Neural cell (in vitro differentiated cells): ENCODE data around the gene SMPDL3A. TPM values are rescaled to one million over a fixed set of nuclear protein-coding genes. Genes with fewer than 3 reads are reported as not detected.
"Not testable (repeated sequence)": the region's sequence is repeated elsewhere in the genome, so short reads cannot be mapped to it uniquely, and the experiment has no call there.

Source experiments
- H2AFZ ChIP-seq: fragments of 200-600, 300-800 bp; sonication (generic), shearing (Covaris generic); 2 replicates; pipeline ENCODE4 v1.6.0; 2014; ENCODE audit warnings: low read depth, mild to moderate bottlenecking, antibody characterized with exemption, low read length, moderate library complexity
- H3F3A ChIP-seq: fragments of 200-600 bp; shearing (Covaris generic); 2 replicates; pipeline ENCODE4 v1.6.1; 2016; ENCODE audit warnings: mild to moderate bottlenecking, moderate library complexity, mixed read lengths, antibody characterized with exemption, low read length; ENCODE audit not compliant: insufficient read depth, poor library complexity, severe bottlenecking
- H3K27ac ChIP-seq: fragments of 200-600, 300-800 bp; sonication (generic), shearing (Covaris generic); 2 replicates; pipeline ENCODE4 v1.5.1; 2014; ENCODE audit warnings: mild to moderate bottlenecking, low read length, moderate library complexity
- H3K27me3 ChIP-seq: fragments of 300-800, 200-600 bp; sonication (generic), shearing (Covaris generic); 2 replicates; pipeline ENCODE4 v1.6.0; 2014; ENCODE audit warnings: mild to moderate bottlenecking, low read depth, low read length, moderate library complexity; ENCODE audit not compliant: insufficient read depth
- H3K36me3 ChIP-seq: fragments of 300-800, 200-600 bp; sonication (generic), shearing (Covaris generic); 2 replicates; pipeline ENCODE4 v1.5.1; 2014; ENCODE audit warnings: mild to moderate bottlenecking, antibody characterized with exemption, low read length, moderate library complexity; ENCODE audit not compliant: insufficient read depth
- H3K4me2 ChIP-seq: fragments of 300-800, 200-600 bp; sonication (generic), shearing (Covaris generic); 2 replicates; pipeline ENCODE4 v1.6.0; 2014; ENCODE audit warnings: mild to moderate bottlenecking, low read length
- H3K4me3 ChIP-seq: fragments of 300-800, 200-600 bp; sonication (generic), shearing (Covaris generic); 2 replicates; pipeline ENCODE4 v1.5.1; 2014; ENCODE audit warnings: mild to moderate bottlenecking, low read length, moderate library complexity
- H3K79me2 ChIP-seq: fragments of 200-600 bp; shearing (Covaris generic); replicated peaks from 2 replicates; pipeline ENCODE4 v1.6.0; 2014; ENCODE audit warnings: mild to moderate bottlenecking, low read length, moderate library complexity; ENCODE audit not compliant: insufficient read depth
- H3K9ac ChIP-seq: fragments of 300-800, 200-600 bp; sonication (generic), shearing (Covaris generic); 2 replicates; pipeline ENCODE4 v1.6.1; 2016; ENCODE audit warnings: mild to moderate bottlenecking, low read length, mixed read lengths
- H3K9me2 ChIP-seq: fragments of 200-600 bp; shearing (Covaris generic); 2 replicates; pipeline ENCODE4 v1.6.1; 2016; ENCODE audit warnings: mild to moderate bottlenecking, low read length, mixed read lengths; ENCODE audit not compliant: insufficient read depth
- H3K9me3 ChIP-seq: fragments of 200-600, 300-800 bp; sonication (generic), shearing (Covaris generic); 2 replicates; pipeline ENCODE4 v1.6.1; 2016; ENCODE audit warnings: mild to moderate bottlenecking, mixed run types, low read length, moderate library complexity, mixed read lengths
- H4K20me1 ChIP-seq: fragments of 200-600 bp; shearing (Covaris generic); 2 replicates; pipeline ENCODE4 v1.6.1; 2016; ENCODE audit warnings: mild to moderate bottlenecking, mixed run types; ENCODE audit not compliant: insufficient read depth
- EP300 ChIP-seq: fragments of 450-650 bp; conservative IDR thresholded peaks from 2 replicates; pipeline ENCODE4 v1.6.1; 2014; ENCODE audit warnings: antibody characterized with exemption, mild to moderate bottlenecking, moderate library complexity; ENCODE audit not compliant: poor library complexity, severe bottlenecking
- EZH2 ChIP-seq: fragments of 200-600, 300-800 bp; shearing (Covaris generic), sonication (generic); IDR thresholded peaks from 2 replicates; pipeline ENCODE4 v1.6.1; 2014; ENCODE audit warnings: antibody characterized with exemption, low read length, borderline replicate concordance, mild to moderate bottlenecking; ENCODE audit not compliant: insufficient read depth, poor library complexity, severe bottlenecking
- MXI1 ChIP-seq: fragments of 450-650 bp; conservative IDR thresholded peaks from 2 replicates; pipeline ENCODE4 v1.6.1; 2014; ENCODE audit warnings: antibody characterized with exemption, mild to moderate bottlenecking; ENCODE audit not compliant: poor library complexity, severe bottlenecking
- POLR2AphosphoS5 ChIP-seq: IDR thresholded peaks from 2 replicates; pipeline ENCODE4 v1.6.1; 2012
- RAD21 ChIP-seq: fragments of 450-650 bp; conservative IDR thresholded peaks from 2 replicates; pipeline ENCODE4 v1.6.1; 2014; ENCODE audit warnings: antibody characterized with exemption, mild to moderate bottlenecking, moderate library complexity
- SMC3 ChIP-seq: fragments of 450-650 bp; conservative IDR thresholded peaks from 2 replicates; pipeline ENCODE4 v1.6.1; 2014; ENCODE audit warnings: antibody characterized with exemption, mild to moderate bottlenecking, moderate library complexity; ENCODE audit not compliant: poor library complexity
- TAF1 ChIP-seq: IDR thresholded peaks from 2 replicates; pipeline ENCODE4 v1.6.1; 2012; ENCODE audit warnings: low read depth
- polyA plus RNA-seq: library from polyadenylated mRNA; depleted of rRNA; stranded (reverse); fragments of >200 nt; gene quantifications from 2 replicates; pipeline ENCODE4 v1.2.3, GENCODE V29; 2014
- TF ChIP-seq, protein P1 (sequence below): fragments of 450-650 bp; IDR thresholded peaks from 2 replicates; pipeline ENCODE4 v1.5.1; 2014; ENCODE audit warnings: antibody characterized with exemption, mild to moderate bottlenecking, moderate library complexity; ENCODE audit not compliant: poor library complexity, severe bottlenecking
- TF ChIP-seq, protein P2 (sequence below): IDR thresholded peaks from 2 replicates; pipeline ENCODE4 v1.6.1; 2012; ENCODE audit warnings: borderline replicate concordance

SMPDL3A gene
- polyA plus RNA-seq, 1 donor from 2014 or later, result 8.2 TPM

DNA sequence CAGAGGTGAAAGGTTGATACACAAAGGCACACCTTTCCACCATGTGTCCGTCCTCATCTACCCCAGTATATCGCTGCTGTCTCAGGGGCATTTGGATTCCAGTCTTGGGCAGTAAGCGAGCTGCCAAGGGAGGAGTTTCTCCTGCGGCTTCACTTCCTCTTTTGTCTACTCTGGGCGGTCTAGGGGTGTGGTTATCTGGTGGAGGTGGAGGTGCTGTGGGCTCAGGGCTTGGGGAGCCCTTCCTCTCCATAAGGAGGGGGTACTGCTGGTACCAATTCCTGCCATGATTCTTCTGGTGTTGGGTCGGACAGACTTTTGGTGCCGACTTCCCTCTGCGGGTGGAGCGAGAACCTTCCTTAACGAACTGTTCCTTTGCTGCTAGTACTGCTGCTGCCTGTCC is 41.5 kb upstream of the SMPDL3A start:
- H3K4me3 ChIP-seq, result no peak overlapping the region

DNA sequence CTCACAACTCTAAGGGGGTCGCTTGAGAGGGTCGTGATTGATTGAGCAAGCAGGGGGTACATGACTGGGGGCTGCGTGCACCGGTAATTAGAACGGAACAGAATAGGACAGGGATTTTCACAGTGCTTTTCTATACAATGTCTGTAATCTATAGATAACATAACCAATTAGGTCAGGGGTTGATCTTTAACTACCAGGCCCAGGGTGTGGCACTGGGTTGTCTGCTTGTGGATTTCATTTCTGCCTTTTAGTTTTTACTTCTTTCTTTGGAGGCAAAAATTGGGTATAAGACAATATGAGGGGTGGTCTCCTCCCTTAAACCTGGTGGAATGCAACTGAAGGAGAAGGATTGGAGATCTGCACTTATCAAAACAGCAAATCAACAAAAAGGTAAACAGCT is 40.1 kb upstream of the SMPDL3A start:
- H3K9ac ChIP-seq, H4K20me1 ChIP-seq, H3F3A ChIP-seq, H3K27me3 ChIP-seq, H3K27ac ChIP-seq, H3K4me3 ChIP-seq, H3K4me2 ChIP-seq, H3K36me3 ChIP-seq, H3K9me3 ChIP-seq, H3K9me2 ChIP-seq, H2AFZ ChIP-seq, H3K79me2 ChIP-seq: not testable (repeated sequence)

More for the DNA sequence above, 41.5 kb upstream of the SMPDL3A start:
- TF ChIP-seq EZH2 (no peak), MXI1 (no peak), POLR2AphosphoS5 (no peak), EP300 (no peak), TAF1 (no peak), RAD21 (no peak), SMC3 (no peak)
- TF ChIP-seq, protein P1, sequence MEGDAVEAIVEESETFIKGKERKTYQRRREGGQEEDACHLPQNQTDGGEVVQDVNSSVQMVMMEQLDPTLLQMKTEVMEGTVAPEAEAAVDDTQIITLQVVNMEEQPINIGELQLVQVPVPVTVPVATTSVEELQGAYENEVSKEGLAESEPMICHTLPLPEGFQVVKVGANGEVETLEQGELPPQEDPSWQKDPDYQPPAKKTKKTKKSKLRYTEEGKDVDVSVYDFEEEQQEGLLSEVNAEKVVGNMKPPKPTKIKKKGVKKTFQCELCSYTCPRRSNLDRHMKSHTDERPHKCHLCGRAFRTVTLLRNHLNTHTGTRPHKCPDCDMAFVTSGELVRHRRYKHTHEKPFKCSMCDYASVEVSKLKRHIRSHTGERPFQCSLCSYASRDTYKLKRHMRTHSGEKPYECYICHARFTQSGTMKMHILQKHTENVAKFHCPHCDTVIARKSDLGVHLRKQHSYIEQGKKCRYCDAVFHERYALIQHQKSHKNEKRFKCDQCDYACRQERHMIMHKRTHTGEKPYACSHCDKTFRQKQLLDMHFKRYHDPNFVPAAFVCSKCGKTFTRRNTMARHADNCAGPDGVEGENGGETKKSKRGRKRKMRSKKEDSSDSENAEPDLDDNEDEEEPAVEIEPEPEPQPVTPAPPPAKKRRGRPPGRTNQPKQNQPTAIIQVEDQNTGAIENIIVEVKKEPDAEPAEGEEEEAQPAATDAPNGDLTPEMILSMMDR, result no peak
- TF ChIP-seq, protein P2, sequence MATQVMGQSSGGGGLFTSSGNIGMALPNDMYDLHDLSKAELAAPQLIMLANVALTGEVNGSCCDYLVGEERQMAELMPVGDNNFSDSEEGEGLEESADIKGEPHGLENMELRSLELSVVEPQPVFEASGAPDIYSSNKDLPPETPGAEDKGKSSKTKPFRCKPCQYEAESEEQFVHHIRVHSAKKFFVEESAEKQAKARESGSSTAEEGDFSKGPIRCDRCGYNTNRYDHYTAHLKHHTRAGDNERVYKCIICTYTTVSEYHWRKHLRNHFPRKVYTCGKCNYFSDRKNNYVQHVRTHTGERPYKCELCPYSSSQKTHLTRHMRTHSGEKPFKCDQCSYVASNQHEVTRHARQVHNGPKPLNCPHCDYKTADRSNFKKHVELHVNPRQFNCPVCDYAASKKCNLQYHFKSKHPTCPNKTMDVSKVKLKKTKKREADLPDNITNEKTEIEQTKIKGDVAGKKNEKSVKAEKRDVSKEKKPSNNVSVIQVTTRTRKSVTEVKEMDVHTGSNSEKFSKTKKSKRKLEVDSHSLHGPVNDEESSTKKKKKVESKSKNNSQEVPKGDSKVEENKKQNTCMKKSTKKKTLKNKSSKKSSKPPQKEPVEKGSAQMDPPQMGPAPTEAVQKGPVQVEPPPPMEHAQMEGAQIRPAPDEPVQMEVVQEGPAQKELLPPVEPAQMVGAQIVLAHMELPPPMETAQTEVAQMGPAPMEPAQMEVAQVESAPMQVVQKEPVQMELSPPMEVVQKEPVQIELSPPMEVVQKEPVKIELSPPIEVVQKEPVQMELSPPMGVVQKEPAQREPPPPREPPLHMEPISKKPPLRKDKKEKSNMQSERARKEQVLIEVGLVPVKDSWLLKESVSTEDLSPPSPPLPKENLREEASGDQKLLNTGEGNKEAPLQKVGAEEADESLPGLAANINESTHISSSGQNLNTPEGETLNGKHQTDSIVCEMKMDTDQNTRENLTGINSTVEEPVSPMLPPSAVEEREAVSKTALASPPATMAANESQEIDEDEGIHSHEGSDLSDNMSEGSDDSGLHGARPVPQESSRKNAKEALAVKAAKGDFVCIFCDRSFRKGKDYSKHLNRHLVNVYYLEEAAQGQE, result no peak
- Histone ChIP-seq H2AFZ (no peak overlapping the region), H3K9me2 (no peaks in the 10 kb centered on the region), H3K36me3 (no peaks in the 10 kb centered on the region), H3K9me3 (no peaks in the 10 kb centered on the region), H3K27ac (no peak overlapping the region), H3K79me2 (no peaks in the 10 kb centered on the region), H3K9ac (no peak overlapping the region), H3K4me2 (no peak overlapping the region), H3K27me3 (no peaks in the 10 kb centered on the region), H3F3A (no peaks in the 10 kb centered on the region), H4K20me1 (no peaks in the 10 kb centered on the region)

DNA sequence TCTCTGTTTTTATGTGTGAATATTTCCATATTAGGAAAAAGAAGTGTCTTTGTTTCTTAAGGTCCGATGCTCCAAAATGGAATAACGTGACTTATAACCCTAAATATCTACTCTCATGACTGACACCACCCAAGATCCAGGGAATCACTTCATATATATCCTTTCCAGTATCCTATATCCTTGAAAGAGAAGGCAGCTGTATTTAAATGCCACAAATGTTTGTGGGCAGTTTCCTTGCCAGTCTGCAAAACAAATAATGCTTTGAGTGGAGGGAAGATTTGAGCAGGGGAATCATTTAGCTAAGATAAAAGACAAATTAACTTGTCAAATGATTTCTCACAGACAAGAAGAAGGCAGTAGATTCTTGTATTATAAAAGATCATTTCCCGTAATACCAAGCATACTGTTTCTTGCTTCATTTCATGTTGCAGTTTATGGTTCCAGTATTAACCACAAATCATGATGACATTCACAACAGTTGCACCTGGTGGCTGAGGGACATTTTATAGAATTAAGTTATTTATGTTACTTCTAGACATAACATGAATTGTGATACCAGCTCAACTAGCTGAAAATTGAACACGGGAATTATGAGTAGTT is 39.5 kb upstream of the SMPDL3A start:
- Histone ChIP-seq H3K79me2 (no peaks in the 10 kb centered on the region), H3K9me2 (no peaks in the 10 kb centered on the region), H3K4me3 (no peak overlapping the region), H3K9me3 (no peaks in the 10 kb centered on the region), H3K36me3 (no peaks in the 10 kb centered on the region), H3K27me3 (no peaks in the 10 kb centered on the region), H3F3A (no peaks in the 10 kb centered on the region), H2AFZ (no peak overlapping the region), H3K9ac (no peak overlapping the region), H3K4me2 (no peak overlapping the region), H4K20me1 (no peaks in the 10 kb centered on the region), H3K27ac (no peak overlapping the region)
- TF ChIP-seq EZH2, result no peak
- TF ChIP-seq EP300, result no peak
- no peak for TF ChIP-seq RAD21
- no peak for TF ChIP-seq SMC3
- TF ChIP-seq TAF1, result no peak
- TF ChIP-seq, protein P1, result no peak
- TF ChIP-seq, protein P2, result no peak
- TF ChIP-seq POLR2AphosphoS5, result no peak
- no peak for TF ChIP-seq MXI1
